GM18505 (cell line): Measurements from ENCODE around the gene CLTCL1.

Source experiments
- ATAC-seq: cut with Tn5 transposase; IDR thresholded peaks from one replicate; pipeline ENCODE4 v1.9.1; 2021; ENCODE audit not compliant: unreplicated experiment
- POLR2A ChIP-seq: IDR thresholded peaks from 4 replicates; pipeline ENCODE4 v1.6.1; 2011; ENCODE audit warnings: borderline replicate concordance; ENCODE audit not compliant: insufficient read depth, insufficient read length; ENCODE audit errors: extremely low read depth

The CLTCL1 gene

GRCh38 chr22:19244600-19245352, 46.7 kb downstream of the CLTCL1 start:
- no peak for ATAC-seq
- no peak for TF ChIP-seq POLR2A

DNA sequence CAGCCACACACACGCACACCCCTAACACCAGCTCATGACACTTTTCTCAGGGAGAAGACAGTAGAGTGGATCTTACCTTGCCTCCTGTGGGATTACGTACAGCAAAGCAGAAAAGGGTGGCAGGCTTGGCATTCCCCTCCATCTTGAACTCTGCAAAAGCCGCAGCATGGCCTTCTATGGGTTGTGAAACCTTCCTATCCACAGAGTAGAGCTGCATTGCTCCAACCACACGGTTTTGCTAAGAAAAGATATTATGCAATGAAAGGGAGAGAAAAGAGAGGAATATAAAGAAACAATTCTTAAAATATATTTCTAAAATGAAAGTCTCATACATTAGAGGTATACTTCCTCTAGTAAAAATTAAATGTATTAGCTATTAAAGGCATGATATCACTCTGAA, 48.8 kb downstream of the CLTCL1 start:
- ATAC-seq, result no peak
- no peak for TF ChIP-seq POLR2A

- ATAC-seq, result no peak
- no peak for TF ChIP-seq POLR2A
These were observed 50.0 kb downstream of the CLTCL1 start for GRCh38 chr22:19241593-19241906.

GRCh38 chr22:19240813-19241592, 50.5 kb downstream of the CLTCL1 start:
- ATAC-seq, result no peak
- TF ChIP-seq POLR2A, result no peak

DNA sequence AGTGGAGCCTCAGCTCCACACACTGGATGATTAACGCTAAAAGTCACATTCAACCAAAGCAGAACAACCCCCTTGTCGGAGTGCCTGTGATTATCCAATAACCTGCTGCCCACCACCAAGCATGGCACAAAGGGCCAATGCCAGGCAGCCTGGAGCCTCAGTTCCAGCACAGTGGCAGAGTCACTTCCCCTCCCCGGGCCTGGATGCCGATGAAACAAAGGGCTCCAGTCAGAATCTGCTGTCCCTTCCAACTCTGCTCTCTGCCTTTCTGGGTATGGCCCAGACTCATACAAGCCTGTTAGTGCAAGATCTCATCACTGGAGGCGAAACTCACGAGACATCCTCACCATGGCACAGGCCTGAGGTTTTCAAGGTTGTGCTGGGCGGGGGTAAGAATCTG, 52.1 kb downstream of the CLTCL1 start:
- TF ChIP-seq POLR2A, result no peak
- ATAC-seq, result no peak

GRCh38 chr22:19238900-19239299, 52.6 kb downstream of the CLTCL1 start:
- no peak for TF ChIP-seq POLR2A
- ATAC-seq, result no peak

- no peak for ATAC-seq
- TF ChIP-seq POLR2A, result no peak
These were observed 55.6 kb downstream of the CLTCL1 start for GRCh38 chr22:19235874-19236273.

DNA sequence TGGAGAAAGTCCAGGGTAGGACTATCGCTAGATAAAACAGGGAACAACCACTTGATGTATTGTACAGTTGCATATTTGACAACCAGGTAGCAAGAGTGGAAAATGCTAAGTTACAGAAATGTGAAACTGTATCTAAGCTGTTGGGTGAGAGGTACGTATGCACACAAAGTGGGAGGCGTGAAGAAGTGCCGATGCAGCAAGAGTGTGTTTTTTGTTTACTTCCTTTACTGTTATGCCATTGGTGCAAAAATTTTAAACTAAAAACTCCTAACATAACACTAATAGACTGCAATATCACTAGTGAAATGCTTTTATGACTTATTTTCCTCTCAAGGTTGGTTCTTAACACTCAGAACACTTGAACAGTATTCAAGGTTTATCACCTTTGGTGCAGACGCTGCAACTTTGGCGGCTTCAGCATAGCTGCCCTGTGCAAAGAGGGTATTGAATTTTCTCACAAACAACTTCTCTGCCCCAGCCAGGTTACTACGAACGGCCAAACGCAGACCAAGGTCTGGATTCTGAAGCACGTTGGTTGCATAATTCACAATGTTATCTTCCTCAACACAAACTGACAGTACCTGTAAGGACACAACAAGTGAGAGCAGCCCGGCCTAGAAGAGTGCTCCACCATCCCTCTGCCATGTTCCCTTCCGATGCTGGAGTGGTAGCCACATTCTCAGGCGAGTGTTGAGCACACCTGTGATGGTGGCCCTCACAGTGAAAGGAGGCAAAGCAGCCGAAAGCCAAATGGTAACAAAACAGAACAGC, 57.2 kb downstream of the CLTCL1 start:
- no peak for TF ChIP-seq POLR2A
- ATAC-seq, result no peak

GRCh38 chr22:19233189-19233661, 58.3 kb downstream of the CLTCL1 start:
- no peak for ATAC-seq
- TF ChIP-seq POLR2A, result no peak

DNA sequence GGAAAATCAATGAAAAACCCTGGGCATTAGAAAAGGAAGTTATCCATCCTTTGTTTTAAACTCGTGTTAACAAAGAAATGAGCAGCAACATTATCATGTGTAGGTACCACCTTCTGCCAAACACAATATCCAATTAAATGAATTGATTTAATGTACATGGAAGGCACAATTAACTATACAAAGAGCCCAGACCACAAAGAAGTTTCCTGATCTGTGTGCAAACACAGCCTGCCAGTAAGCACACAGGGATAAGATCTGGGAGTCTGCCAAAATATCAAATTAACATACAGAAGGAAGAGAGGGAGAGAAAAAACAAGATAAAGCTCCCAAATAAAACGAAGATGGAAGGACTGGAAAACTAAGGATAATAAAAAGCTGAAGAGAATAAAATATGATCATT, 58.9 kb downstream of the CLTCL1 start:
- no peak for TF ChIP-seq POLR2A
- no peak for ATAC-seq

DNA sequence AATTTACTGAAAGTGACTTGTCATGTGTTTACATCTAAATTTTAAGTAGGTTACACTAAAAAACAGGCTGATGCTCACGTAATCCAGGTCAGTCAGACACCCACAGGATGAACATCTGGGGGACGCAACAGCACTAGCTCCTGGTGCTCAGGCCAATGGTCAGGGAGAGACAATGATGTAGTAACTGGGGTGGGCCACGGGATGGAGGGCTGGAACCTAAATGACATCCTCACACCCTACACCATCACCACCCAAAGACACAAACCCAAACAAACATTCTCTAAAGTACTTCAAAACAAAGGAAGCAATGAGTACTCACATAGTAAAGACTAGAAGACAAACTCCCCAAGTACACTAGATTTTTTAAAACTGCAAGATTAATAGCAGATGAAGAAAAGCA, 59.5 kb downstream of the CLTCL1 start:
- TF ChIP-seq POLR2A, result no peak
- no peak for ATAC-seq

- no peak for TF ChIP-seq POLR2A
- ATAC-seq, result no peak
These were observed 61.9 kb downstream of the CLTCL1 start for GRCh38 chr22:19229600-19229999.

- ATAC-seq, result no peak
- no peak for TF ChIP-seq POLR2A
These were observed 63.3 kb downstream of the CLTCL1 start for GRCh38 chr22:19228179-19228578.
